ENCODE measurements around the gene LRRC52. TPM values are rescaled to one million over a fixed set of nuclear protein-coding genes. Genes with fewer than 3 reads are reported as not detected.
"Not testable (repeated sequence)": the region's sequence is repeated elsewhere in the genome, so short reads cannot be mapped to it uniquely, and the experiment has no call there.

LRRC52 gene
- total RNA-seq, 1 donor from 2014 or later, result 0.44 TPM

DNA sequence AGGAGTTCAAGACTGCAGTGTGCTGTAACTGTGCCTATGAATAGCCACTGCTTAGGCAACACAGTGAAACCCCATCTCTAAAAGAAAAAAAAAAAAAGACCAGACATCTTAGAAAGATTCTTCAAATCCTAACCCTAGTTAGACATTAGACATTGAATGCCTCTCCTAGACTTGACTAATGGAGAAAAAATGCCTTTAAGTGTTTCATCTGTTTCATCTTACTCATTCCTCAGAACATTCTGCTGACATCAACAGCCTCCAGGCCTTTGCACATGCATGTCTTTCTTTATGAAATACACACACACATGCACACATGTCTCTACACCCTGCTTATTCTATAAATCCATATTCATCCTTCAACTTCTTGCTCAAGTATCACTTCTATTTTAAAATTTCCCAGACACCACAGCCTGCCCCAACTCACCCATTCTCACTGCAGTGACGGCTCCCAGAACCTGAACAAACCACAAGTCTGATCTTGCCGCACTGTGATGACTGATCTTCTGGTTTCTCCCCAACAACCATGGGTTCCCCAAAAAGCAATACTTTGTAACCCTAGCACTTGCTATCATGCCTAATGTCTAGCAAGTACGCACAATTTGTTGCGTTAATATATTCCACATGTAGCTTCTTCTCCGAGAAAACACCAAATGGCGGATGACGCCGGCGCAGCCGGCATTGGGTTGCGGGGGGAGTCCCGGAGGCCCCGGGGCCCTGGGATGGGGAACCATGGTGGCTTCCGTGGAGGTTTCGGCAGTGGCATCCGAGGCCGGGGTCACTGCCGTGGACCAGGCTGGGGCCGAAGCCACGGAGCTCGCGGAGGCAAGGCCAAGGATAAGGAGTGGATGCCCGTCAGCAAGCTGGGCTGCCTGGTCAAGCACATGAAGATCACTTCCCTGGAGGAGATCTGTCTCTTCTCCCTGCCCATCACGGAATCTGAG, 37.4 kb downstream of the LRRC52 start:
- no peaks in the 10 kb centered on the region for H3K9me3 ChIP-seq
- peaks cover 5% of the 10 kb centered on the region for H3K4me1 ChIP-seq
- H3K4me3 ChIP-seq, result no peak overlapping the region
- ATAC-seq (no peak), DNase-seq (no peak)
- intact Hi-C loops (cut with DNase I), result no loop called here
- no peaks in the 10 kb centered on the region for H3K36me3 ChIP-seq
- no peaks in the 10 kb centered on the region for H3K27me3 ChIP-seq (ENCODE audit: low read depth)
- TF ChIP-seq CTCF (IDR thresholded peaks at IDR 0.05), result no peak
- no peak overlapping the region for H3K27ac ChIP-seq

GRCh38 chr1:165581926-165582325, 38.1 kb downstream of the LRRC52 start:
- Histone ChIP-seq H3K9me3 (no peaks in the 10 kb centered on the region), H3K4me1 (peaks cover 5% of the 10 kb centered on the region), H3K27me3 (ENCODE audit: low read depth) (no peaks in the 10 kb centered on the region), H3K27ac (no peak overlapping the region), H3K4me3 (no peak overlapping the region), H3K36me3 (no peaks in the 10 kb centered on the region)
- no peak for DNase-seq
- ATAC-seq, result no peak
- intact Hi-C loops (cut with DNase I), result no loop called here
- no peak for TF ChIP-seq CTCF (IDR thresholded peaks at IDR 0.05)

DNA sequence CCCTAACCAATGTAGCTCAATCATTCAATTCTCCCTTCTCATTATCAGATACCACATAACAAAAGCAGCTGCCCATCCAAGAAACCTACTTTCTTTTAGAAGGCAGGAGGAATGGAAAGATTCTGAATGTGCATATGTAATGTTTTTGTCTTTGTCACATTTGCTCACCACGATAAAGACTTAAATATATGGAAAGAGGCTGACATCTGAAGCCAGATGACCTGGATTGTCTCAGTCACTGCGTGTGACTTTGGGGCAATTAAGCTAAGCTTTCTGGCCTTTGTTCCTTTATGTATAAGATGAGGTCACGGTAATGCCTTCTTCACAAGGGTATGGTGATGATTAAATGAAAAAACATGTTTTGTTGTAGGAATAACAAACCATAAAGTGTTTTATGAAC, 42.6 kb downstream of the LRRC52 start:
- TF ChIP-seq CTCF (IDR thresholded peaks at IDR 0.05), result no peak
- H3K27me3 ChIP-seq (ENCODE audit: low read depth), result peaks cover 5% of the 10 kb centered on the region
- no peak overlapping the region for H3K27ac ChIP-seq
- intact Hi-C loops (cut with DNase I), result no loop called here
- DNase-seq, result no peak
- no peak overlapping the region for H3K4me3 ChIP-seq
- H3K4me1 ChIP-seq, result peaks cover 5% of the 10 kb centered on the region
- H3K9me3 ChIP-seq, result no peaks in the 10 kb centered on the region
- no peak for ATAC-seq
- H3K36me3 ChIP-seq, result no peaks in the 10 kb centered on the region

DNA sequence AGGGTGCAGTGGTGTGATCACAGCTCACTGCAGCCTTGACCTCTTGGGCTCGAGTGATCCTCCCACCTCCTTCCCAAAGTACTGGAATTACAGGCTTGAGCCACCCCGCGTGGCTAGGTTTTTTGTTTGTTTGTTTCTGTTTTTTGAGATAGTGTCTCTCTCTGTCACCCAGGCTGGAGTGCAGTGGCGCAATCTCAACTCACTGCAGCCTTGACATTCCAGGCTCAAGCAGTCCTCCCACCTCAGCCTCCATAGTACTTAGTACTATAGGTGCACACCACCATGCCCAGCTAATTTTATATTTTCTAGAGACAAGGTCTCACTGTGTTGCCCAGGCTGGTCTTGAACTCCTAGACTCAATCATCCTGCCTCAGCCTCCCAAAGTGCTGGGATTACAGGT, 47.6 kb downstream of the LRRC52 start:
- peaks cover 15% of the 10 kb centered on the region for H3K27me3 ChIP-seq (ENCODE audit: low read depth)
- not testable (repeated sequence) for H3K9me3 ChIP-seq, ATAC-seq, H3K27ac ChIP-seq, H3K36me3 ChIP-seq, H3K4me3 ChIP-seq, H3K4me1 ChIP-seq, DNase-seq
- intact Hi-C loops (cut with DNase I), result loop anchor here (5.0 kb wide), 1 partner anchor 194 kb away; no protein-coding TSS in a partner anchor

DNA sequence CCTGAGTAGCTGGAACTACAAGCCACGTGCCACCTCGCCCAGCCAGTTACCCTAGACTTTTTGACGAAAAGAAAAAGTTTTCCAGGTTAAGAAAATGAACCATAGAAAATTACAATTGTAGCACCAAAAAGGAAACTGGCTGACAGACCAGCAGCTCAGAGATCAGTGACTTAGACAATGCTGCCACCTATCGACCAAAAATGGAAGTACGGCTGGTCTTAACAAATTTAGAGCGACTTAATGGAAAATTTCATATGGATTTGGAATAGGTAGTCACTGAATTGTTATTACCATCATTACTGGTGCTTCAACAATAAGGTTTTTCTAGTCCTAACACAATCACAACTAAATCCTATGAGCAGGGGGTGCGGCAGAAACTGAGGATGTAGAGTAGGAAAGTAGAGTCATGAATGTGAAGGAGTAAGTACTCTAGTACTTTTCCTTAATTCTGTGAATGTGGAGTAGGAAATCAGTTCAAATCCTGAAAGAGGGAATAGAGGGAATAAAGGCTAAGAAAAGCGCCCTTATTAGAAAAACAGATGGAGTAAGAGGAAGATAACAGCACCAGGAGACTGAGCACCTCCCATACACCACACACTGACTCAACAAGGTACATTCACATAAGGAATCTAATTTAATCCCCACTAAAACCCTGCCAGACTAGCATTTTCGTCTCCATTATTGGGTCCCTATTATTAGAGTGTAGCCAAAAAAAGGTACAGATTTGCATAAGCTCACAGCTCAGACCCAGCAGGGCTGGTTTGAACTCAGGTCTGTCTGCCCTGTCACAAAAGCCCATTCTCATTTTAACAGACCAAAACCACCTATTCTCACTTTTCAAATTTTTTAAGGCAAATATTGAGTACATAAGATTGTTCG, 49.4 kb downstream of the LRRC52 start:
- no peak overlapping the region for H3K4me3 ChIP-seq
- intact Hi-C loops (cut with DNase I), result loop anchor here (5.0 kb wide), 1 partner anchor 196 kb away; no protein-coding TSS in a partner anchor
- H3K4me1 ChIP-seq, result peaks cover 6% of the 10 kb centered on the region
- H3K27me3 ChIP-seq (ENCODE audit: low read depth), result peaks cover 11% of the 10 kb centered on the region
- H3K36me3 ChIP-seq, result no peaks in the 10 kb centered on the region
- H3K9me3 ChIP-seq, result no peaks in the 10 kb centered on the region
- no peak overlapping the region for H3K27ac ChIP-seq
- ATAC-seq (peak; percentile 69 to 73), DNase-seq (no peak)
- peak; percentile 95 for TF ChIP-seq CTCF (IDR thresholded peaks at IDR 0.05)

Measured in lower lobe of right lung (tissue), 2 donors.